NCI-H774 (cell line): Measurements from ENCODE around the gene FOXJ1.

Experiments
- DNase-seq: peaks from one replicate; lab custom pipeline; 2025; lab: John Stamatoyannopoulos, UW

The FOXJ1 gene

GRCh38 chr17:76123749-76124581 lies 17.1 kb downstream of the FOXJ1 start:
- DNase-seq: no peak

- DNase-seq: no peak
Observed at GRCh38 chr17:76123191-76123499, 17.9 kb downstream of the FOXJ1 start.

- no peak for DNase-seq
Observed at GRCh38 chr17:76122431-76123190, 18.4 kb downstream of the FOXJ1 start.

- DNase-seq: no peak
Observed at GRCh38 chr17:76121932-76122430, 19.1 kb downstream of the FOXJ1 start.

- no peak for DNase-seq
Observed at GRCh38 chr17:76120658-76121008, 20.4 kb downstream of the FOXJ1 start.

GRCh38 chr17:76119409-76120371 lies 21.4 kb downstream of the FOXJ1 start:
- DNase-seq: no peak

- no peak for DNase-seq
Observed at GRCh38 chr17:76115138-76115754, 25.8 kb downstream of the FOXJ1 start.

- no peak for DNase-seq
Observed at GRCh38 chr17:76111956-76112355, 29.1 kb downstream of the FOXJ1 start.

GRCh38 chr17:76107509-76107908 lies 33.5 kb downstream of the FOXJ1 start:
- no peak for DNase-seq

GRCh38 chr17:76106703-76107102 lies 34.3 kb downstream of the FOXJ1 start:
- no peak for DNase-seq

- DNase-seq: no peak
Observed at GRCh38 chr17:76104896-76105231, 36.2 kb downstream of the FOXJ1 start.

GRCh38 chr17:76104140-76104895 lies 36.7 kb downstream of the FOXJ1 start:
- no peak for DNase-seq

- DNase-seq: peak; percentile 97
Observed at GRCh38 chr17:76103274-76104139, 37.5 kb downstream of the FOXJ1 start, which contains the start of gene EXOC7. EXOC7 (minus strand) TSS chr17:76103787; CDS start chr17:76103692, 95 bp downstream.

- DNase-seq: no peak
Observed at GRCh38 chr17:76102944-76103273, 38.1 kb downstream of the FOXJ1 start.

GRCh38 chr17:76097716-76098295 lies 43.2 kb downstream of the FOXJ1 start:
- no peak for DNase-seq

- no peak for DNase-seq
Observed at GRCh38 chr17:76095943-76096342, 45.1 kb downstream of the FOXJ1 start.

- DNase-seq: no peak
Observed at GRCh38 chr17:76094046-76094445, 47.0 kb downstream of the FOXJ1 start.

GRCh38 chr17:76092526-76093413 lies 48.3 kb downstream of the FOXJ1 start:
- DNase-seq: no peak
